Neural cell (in vitro differentiated cells): ENCODE data around the gene DNAH10.

Experiments
- EP300 ChIP-seq: fragments of 450-650 bp; conservative IDR thresholded peaks from 2 replicates; pipeline ENCODE4 v1.6.1; 2014; ENCODE audit warnings: antibody characterized with exemption, mild to moderate bottlenecking, moderate library complexity; ENCODE audit not compliant: poor library complexity, severe bottlenecking
- MXI1 ChIP-seq: fragments of 450-650 bp; conservative IDR thresholded peaks from 2 replicates; pipeline ENCODE4 v1.6.1; 2014; ENCODE audit warnings: antibody characterized with exemption, mild to moderate bottlenecking; ENCODE audit not compliant: poor library complexity, severe bottlenecking
- POLR2AphosphoS5 ChIP-seq: IDR thresholded peaks from 2 replicates; pipeline ENCODE4 v1.6.1; 2012
- RAD21 ChIP-seq: fragments of 450-650 bp; conservative IDR thresholded peaks from 2 replicates; pipeline ENCODE4 v1.6.1; 2014; ENCODE audit warnings: antibody characterized with exemption, mild to moderate bottlenecking, moderate library complexity
- SMC3 ChIP-seq: fragments of 450-650 bp; conservative IDR thresholded peaks from 2 replicates; pipeline ENCODE4 v1.6.1; 2014; ENCODE audit warnings: antibody characterized with exemption, mild to moderate bottlenecking, moderate library complexity; ENCODE audit not compliant: poor library complexity
- TAF1 ChIP-seq: IDR thresholded peaks from 2 replicates; pipeline ENCODE4 v1.6.1; 2012; ENCODE audit warnings: low read depth
- TF ChIP-seq, protein P1 (sequence below): fragments of 450-650 bp; IDR thresholded peaks from 2 replicates; pipeline ENCODE4 v1.5.1; 2014; ENCODE audit warnings: antibody characterized with exemption, mild to moderate bottlenecking, moderate library complexity; ENCODE audit not compliant: poor library complexity, severe bottlenecking
- TF ChIP-seq, protein P2 (sequence below): IDR thresholded peaks from 2 replicates; pipeline ENCODE4 v1.6.1; 2012; ENCODE audit warnings: borderline replicate concordance

DNA sequence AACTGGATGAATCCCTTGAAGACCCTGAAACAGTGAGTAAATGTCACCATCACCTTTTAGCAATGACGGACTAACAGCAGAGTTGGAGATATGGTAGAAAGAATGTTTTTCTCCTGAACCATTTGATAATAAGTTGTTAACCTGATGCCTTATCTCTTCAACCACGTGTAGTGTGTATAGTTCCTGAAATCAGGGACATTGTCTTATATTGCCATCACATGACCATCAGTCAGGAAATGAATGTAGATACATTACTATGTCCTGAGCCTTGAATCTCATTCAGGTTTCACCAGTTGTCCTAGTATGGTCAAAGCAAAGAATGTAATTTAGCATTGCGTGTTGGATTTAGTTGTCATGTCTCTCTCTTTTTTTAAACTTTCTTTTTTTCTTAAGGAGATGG lies 34.2 kb upstream of the DNAH10 start:
- TF ChIP-seq, protein P1, sequence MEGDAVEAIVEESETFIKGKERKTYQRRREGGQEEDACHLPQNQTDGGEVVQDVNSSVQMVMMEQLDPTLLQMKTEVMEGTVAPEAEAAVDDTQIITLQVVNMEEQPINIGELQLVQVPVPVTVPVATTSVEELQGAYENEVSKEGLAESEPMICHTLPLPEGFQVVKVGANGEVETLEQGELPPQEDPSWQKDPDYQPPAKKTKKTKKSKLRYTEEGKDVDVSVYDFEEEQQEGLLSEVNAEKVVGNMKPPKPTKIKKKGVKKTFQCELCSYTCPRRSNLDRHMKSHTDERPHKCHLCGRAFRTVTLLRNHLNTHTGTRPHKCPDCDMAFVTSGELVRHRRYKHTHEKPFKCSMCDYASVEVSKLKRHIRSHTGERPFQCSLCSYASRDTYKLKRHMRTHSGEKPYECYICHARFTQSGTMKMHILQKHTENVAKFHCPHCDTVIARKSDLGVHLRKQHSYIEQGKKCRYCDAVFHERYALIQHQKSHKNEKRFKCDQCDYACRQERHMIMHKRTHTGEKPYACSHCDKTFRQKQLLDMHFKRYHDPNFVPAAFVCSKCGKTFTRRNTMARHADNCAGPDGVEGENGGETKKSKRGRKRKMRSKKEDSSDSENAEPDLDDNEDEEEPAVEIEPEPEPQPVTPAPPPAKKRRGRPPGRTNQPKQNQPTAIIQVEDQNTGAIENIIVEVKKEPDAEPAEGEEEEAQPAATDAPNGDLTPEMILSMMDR = no peak
- TF ChIP-seq, protein P2, sequence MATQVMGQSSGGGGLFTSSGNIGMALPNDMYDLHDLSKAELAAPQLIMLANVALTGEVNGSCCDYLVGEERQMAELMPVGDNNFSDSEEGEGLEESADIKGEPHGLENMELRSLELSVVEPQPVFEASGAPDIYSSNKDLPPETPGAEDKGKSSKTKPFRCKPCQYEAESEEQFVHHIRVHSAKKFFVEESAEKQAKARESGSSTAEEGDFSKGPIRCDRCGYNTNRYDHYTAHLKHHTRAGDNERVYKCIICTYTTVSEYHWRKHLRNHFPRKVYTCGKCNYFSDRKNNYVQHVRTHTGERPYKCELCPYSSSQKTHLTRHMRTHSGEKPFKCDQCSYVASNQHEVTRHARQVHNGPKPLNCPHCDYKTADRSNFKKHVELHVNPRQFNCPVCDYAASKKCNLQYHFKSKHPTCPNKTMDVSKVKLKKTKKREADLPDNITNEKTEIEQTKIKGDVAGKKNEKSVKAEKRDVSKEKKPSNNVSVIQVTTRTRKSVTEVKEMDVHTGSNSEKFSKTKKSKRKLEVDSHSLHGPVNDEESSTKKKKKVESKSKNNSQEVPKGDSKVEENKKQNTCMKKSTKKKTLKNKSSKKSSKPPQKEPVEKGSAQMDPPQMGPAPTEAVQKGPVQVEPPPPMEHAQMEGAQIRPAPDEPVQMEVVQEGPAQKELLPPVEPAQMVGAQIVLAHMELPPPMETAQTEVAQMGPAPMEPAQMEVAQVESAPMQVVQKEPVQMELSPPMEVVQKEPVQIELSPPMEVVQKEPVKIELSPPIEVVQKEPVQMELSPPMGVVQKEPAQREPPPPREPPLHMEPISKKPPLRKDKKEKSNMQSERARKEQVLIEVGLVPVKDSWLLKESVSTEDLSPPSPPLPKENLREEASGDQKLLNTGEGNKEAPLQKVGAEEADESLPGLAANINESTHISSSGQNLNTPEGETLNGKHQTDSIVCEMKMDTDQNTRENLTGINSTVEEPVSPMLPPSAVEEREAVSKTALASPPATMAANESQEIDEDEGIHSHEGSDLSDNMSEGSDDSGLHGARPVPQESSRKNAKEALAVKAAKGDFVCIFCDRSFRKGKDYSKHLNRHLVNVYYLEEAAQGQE = no peak
- no peak for TF ChIP-seq POLR2AphosphoS5
- TF ChIP-seq RAD21 = no peak
- TF ChIP-seq MXI1 = no peak
- TF ChIP-seq EP300 = no peak
- TF ChIP-seq TAF1 = no peak
- no peak for TF ChIP-seq SMC3
